DOHH2 (cell line): ENCODE measurements around the gene GLDC.

Experiments used
- EZH2phosphoT487 ChIP-seq: fragments of 200-600 bp; sonication (generic); IDR thresholded peaks from 2 replicates; pipeline ENCODE4 v1.6.1; 2017; ENCODE audit warnings: borderline replicate concordance, mild to moderate bottlenecking, antibody characterized with exemption, low read length, moderate library complexity, mixed read lengths
- TF ChIP-seq, protein P1 (sequence below): fragments of 200-600 bp; sonication (generic); IDR thresholded peaks from one replicate; pipeline ENCODE4 v1.5.1; 2014; ENCODE audit warnings: antibody characterized with exemption, mild to moderate bottlenecking, low read depth, low read length; ENCODE audit not compliant: poor library complexity, severe bottlenecking

DNA sequence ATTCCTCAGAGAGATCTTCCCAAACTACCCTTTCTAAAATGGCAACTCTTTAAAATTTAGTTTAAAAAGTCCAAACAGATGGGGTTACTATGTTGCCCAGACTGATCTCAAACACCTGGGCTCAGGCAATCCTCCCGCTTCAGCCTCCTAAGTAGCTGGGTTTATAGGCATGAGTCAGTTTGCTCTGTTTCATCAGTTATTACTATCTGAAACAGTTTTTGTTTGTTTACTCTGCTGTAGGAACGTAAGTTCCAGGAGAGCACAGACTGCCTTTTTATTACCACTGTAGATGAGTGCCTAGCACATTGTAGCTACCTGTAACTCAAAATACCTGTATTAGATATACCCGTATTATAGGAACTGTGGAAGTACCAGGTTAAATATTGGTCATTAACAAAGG lies 143.1 kb downstream of the GLDC start:
- TF ChIP-seq, protein P1, sequence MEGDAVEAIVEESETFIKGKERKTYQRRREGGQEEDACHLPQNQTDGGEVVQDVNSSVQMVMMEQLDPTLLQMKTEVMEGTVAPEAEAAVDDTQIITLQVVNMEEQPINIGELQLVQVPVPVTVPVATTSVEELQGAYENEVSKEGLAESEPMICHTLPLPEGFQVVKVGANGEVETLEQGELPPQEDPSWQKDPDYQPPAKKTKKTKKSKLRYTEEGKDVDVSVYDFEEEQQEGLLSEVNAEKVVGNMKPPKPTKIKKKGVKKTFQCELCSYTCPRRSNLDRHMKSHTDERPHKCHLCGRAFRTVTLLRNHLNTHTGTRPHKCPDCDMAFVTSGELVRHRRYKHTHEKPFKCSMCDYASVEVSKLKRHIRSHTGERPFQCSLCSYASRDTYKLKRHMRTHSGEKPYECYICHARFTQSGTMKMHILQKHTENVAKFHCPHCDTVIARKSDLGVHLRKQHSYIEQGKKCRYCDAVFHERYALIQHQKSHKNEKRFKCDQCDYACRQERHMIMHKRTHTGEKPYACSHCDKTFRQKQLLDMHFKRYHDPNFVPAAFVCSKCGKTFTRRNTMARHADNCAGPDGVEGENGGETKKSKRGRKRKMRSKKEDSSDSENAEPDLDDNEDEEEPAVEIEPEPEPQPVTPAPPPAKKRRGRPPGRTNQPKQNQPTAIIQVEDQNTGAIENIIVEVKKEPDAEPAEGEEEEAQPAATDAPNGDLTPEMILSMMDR: no peak
- no peak for TF ChIP-seq EZH2phosphoT487
